CD4-positive, alpha-beta T cell treated with Interleukin-12 subunit alpha and Interleukin-12 subunit beta, for 1 hour (primary cell): ENCODE measurements around the gene SDS.

Experiments used
- DNase-seq: peaks from one replicate; pipeline ENCODE4 v3.0.0-alpha.2; 2020

The SDS gene

GRCh38 chr12:113424915-113425823, 21.5 kb upstream of the SDS start:
- peak; percentile 54 for DNase-seq

GRCh38 chr12:113424456-113424855, 20.8 kb upstream of the SDS start:
- no peak for DNase-seq

- DNase-seq = no peak
Observed at GRCh38 chr12:113422886-113423669, 19.4 kb upstream of the SDS start.

- DNase-seq = peak; percentile 27
Observed at GRCh38 chr12:113422030-113422885, 18.6 kb upstream of the SDS start, which contains the start of gene SDSL. SDSL (plus strand) TSS chr12:113422380; CDS start chr12:113427983, 5,603 bp downstream.

DNA sequence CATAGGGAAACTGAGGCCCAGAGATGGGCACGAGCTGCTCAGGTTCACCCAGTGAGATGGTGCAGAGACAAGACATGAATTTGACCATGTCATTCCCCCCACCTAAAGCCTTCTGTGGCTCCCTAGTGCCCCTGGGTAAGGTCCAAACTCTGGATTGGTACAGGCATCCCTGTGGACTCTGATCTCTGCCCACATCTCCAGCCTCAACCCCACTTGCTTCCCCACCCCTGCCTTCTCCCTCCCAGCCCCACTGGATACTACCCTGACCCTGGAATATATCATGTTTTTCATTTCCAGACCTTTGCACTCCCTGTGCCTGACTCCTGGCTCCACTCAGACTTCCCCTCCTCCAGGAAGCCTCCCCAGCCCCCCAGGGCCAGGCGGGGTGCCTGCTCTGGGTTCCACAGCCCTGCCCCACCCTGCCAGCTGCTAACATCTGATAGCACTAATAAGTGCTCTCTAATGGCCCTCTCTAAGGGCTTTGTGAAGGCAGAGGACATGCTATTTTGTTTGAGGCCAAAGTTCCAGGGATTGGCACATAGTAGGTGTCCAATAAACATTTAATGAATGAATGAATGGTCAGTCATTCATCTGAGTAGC, 17.4 kb upstream of the SDS start:
- no peak for DNase-seq

DNA sequence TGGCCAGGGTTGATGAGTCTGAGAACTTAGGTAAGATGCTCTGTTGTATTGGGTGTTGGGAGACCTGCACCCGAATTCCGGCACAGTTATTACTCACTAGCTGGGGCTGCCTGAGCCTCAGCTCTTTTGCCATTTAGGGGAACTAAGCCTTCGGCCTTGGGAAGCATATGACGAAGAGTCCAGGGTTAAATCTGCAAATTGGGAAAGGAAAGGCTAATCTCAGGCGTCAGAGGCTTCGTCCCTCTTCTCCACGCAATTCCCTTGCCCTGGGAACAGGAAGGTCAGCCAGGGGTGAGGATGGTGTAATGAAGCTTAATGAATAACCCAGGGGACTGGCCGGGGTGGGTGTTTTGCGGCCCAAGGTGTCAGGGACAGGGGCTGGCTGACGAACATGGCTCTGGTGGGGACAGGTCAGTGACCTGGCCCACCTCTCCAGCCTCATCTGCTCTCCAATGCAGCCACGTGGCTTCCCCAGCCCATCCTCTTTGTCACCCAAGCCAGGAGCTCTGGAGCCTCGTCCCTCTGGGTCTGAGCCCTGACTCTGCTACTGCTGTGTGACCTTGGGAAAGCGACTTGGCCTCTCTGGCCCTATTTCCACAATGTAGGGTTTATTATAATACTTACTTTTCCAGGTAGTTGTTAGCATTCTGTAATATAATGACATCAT, 14.7 kb upstream of the SDS start:
- DNase-seq = no peak

GRCh38 chr12:113416091-113416754, 12.5 kb upstream of the SDS start:
- no peak for DNase-seq

DNA sequence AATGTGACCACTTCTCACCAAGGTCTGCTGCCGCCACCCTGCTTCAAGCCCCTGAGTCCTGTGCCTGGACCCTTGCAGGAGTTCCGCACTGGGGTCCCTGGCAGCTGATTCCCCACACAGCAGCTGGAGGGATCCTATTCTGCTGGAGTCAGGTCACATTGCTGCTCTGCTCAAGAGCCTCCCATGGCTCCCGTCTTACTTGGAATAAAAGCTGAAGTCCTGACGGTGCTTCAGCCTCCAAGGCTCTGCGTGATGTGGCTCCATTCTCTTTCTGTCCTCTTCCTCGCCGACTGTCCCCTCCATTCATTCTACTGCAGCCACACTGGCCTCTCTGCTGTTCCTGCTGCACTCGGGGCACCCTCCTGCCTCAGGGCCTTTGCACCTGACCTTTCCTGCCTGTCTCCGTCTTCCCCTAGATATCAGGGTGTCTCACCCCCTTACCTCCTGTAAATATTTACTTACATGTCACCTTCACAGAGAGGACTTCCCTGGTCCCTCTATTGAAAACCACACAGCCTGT, 10.9 kb upstream of the SDS start:
- DNase-seq = no peak

DNA sequence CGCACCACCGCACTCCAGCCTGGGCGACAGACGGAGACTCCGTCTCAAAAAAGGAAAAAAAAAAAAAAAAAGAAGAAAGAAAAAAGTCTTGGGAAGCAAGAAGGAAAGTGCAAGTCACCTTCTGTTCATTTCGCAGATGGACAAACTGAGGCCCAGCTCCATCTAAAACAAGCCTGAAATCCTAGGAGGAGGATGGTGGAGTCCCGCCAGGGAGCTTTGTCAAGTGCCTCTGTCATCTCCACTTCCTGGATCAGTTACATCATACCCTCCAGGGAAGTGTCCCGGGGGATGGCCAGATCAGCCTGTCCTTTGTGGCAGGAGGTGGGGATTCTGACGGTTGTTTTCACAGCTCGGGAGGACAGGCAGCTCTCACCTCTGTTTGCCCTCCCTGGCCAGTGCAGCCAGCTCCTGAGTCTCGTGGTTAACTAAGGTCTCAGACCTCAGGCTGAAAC, 9.8 kb upstream of the SDS start:
- no peak for DNase-seq

DNA sequence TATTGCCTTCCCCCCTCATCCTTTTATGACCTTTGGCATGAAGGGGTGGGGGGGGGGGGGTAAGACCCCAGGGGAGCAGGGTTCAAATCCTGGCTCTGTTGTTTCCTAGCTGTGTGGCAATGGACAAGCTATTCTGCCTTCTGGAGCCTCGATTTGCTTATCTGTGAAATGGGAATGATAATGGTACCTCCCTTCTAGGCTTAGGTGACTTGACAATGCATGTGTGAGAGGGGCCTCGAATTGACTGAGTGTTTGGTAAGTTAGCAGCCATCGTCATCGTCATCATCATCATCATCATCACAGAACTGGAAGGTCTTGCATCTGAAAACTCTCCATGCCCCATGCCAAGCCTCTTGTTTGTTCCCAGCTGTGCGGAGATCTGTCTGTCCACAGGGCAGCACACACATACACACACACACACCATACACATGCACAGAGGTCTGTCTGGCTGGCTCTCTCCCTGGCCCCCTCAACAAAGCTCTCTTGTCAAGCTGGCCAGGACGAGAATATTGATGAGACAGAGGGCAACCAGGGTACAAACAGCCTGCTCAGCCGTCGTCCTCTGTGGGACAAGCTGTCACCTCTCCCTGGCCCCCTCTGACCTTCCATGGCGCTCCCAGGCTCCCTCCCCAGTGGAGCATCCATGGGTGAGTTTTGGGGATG, 5.9 kb upstream of the SDS start:
- no peak for DNase-seq

DNA sequence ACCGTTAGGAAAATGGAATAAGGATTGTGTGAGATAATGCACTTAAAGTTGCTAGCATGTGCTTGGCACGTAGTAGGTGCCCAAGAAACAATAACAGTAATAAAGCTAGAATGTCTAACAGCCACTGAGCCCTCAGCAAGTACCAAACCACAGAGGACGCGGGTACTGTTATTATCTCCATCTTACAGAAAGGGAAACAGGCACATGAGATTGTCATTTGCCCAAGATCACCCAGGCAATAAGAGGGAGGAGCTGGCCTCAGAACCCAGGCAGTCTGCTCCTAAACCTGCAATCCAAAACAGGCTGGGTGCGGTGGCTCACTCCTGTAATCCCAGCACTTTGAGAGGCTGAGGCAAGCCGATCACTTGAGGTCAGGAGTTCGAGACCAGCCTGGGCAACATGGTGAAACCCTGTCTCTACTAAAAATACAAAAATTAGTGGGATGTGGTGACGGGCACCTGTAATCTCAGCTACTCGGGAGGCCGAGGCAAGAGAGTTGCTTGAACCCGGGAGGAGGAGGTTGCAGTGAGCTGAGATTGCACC, 5.1 kb upstream of the SDS start:
- DNase-seq = no peak

GRCh38 chr12:113407931-113408600, 4.4 kb upstream of the SDS start:
- DNase-seq = no peak

GRCh38 chr12:113405694-113406093, 2.0 kb upstream of the SDS start:
- no peak for DNase-seq

DNA sequence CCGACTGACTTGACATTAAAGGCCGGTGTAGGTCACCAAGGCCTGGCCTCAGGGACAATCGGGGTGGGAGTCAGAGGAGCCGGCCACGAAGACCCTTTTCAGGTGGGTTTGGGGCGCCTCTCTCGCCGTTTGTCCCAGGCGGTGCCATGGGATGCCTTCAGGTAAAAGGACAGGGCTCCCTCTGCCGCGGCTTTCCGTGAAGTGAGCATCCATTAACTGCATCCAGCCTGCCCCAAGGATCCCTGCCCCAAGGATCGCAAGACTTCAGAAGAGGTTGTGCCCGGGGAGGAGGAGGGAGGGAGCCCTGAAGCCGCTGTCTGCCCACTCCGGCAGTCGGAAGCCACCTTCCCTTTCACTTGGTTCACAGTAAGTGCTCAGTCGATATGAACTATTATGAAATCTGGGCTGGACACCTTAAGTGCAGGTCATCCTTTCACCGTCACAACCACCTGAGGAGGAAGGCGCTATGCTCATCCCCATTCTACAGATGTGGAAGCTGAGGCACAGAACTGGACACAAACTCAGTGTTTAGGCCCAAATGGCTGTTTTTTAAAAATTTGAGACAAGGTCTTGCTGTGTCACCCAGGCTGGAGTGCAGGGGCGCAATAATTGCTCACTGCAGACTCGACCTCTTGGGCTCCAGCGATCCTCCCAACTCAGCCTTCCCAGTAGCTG, 964 bp downstream of the SDS start:
- no peak for DNase-seq

GRCh38 chr12:113401066-113402000, 2.4 kb downstream of the SDS start:
- DNase-seq = no peak

GRCh38 chr12:113400362-113400761, 3.3 kb downstream of the SDS start:
- DNase-seq = no peak

GRCh38 chr12:113399490-113399889, 4.2 kb downstream of the SDS start:
- DNase-seq = no peak
